Heart right ventricle (tissue), 16 donors: ENCODE measurements around the gene TPCN1. TPM values are rescaled to one million over a fixed set of nuclear protein-coding genes. Genes with fewer than 3 reads are reported as not detected.
A peak's percentile ranks its signal among the peaks of the same experiment; 100 is the strongest.

Experiments used
- ATAC-seq, 8 donors: fragments of 200-7000 bp; cut with Tn5 transposase; one replicate each; pipeline ENCODE4 v1.9.1; 2020; ENCODE audit warnings: mild to moderate bottlenecking in 8 of 8, moderate library complexity in 8 of 8, moderate number of reproducible peaks in 1 of 8
- DNase-seq, 2 donors: peaks; one replicate each; pipeline ENCODE4 v3.0.0-alpha.2; 2020
- H3K27ac ChIP-seq, 10 donors: fragments of 200-600 bp; sonication (generic) in 2 of 10; one replicate each; pipeline versions ENCODE4 v1.5.0 to v1.8.0; 2020 to 2022; ENCODE audit warnings: mild to moderate bottlenecking in 3 of 10
- H3K27me3 ChIP-seq, 7 donors: fragments of 200-600 bp; one replicate each; pipeline ENCODE4 v1.8.0; 2021 to 2022; ENCODE audit warnings: mild to moderate bottlenecking in 2 of 7
- H3K36me3 ChIP-seq, 9 donors: fragments of 200-600 bp; sonication (generic) in 1 of 9; one replicate each; pipeline versions ENCODE4 v1.5.0 to v1.8.0; 2020 to 2022; ENCODE audit warnings: mild to moderate bottlenecking in 2 of 9
- H3K4me1 ChIP-seq, 9 donors: fragments of 200-600 bp; sonication (generic) in 1 of 9; one replicate each; pipeline versions ENCODE4 v1.5.0 to v1.8.0; 2020 to 2022; ENCODE audit warnings: mild to moderate bottlenecking in 4 of 9
- H3K4me3 ChIP-seq, 10 donors: fragments of 200-600 bp; sonication (generic) in 2 of 10; one replicate each; pipeline versions ENCODE4 v1.5.0 to v1.8.0; 2020 to 2022; ENCODE audit warnings: mild to moderate bottlenecking in 7 of 10, moderate library complexity in 2 of 10
- H3K9me3 ChIP-seq, 11 donors: fragments of 200-600 bp in 10 of 11; sonication (generic) in 2 of 11; one replicate each; pipeline versions ENCODE4 v1.5.0 to v1.8.0; 2013 to 2022; ENCODE audit warnings: mild to moderate bottlenecking in 2 of 11, control low read depth in 1 of 11, moderate library complexity in 1 of 11
- WGBS, 2 donors: extraction: QIAGEN DNeasy Blood & Tissue Kit; methylation state at CpG; one replicate each; pipeline ENCODE4 v1.1.7; 2013; ENCODE audit warnings: inconsistent platforms in 1 of 2; 5-methylcytosine and 5-hydroxymethylcytosine counted together
- intact Hi-C, 10 donors: fragments of 100-400 bp; cut with DNase I; formaldehyde crosslinking; loops; one replicate each; pipeline versions ENCODE4 v1.11.1 to v1.14.2; 2022
- polyA plus RNA-seq, 2 donors: library from polyadenylated mRNA; stranded (reverse); fragments of 200-250 nt; gene quantifications; one replicate each; pipeline ENCODE4 v1.2.3, GENCODE V29; 2013
- total RNA-seq, 10 donors: library from RNA; stranded (reverse); fragmentation: NEBNext Ultra II Directional in 3 of 10; extraction: Animal tissue kit (Norgen Biotek cat#: 25700) in 3 of 10; gene quantifications; one replicate each; pipeline versions ENCODE4 v1.2.1 to v1.2.4, GENCODE V29; 2021 to 2023
- TF ChIP-seq, protein P1 (sequence below), 9 donors: fragments of 200-600 bp; sonication (generic) in 2 of 9; IDR thresholded peaks; one replicate each; pipeline versions ENCODE4 v1.5.0 to v1.8.0; 2021 to 2022; ENCODE audit warnings: antibody characterized with exemption in 9 of 9, mild to moderate bottlenecking in 5 of 9, moderate library complexity in 1 of 9
- donor health status: Arrhythmogenic right ventricular cardiomyopathy.
- donor health status: ischemic (EF 13 %, LVEDD 7.1; RV severe dilation, severe dysfunction).
- donor health status: healthy with polysubstance abuse.
- donor health status: DM: no; HTN: yes; CAD: no.
- donor health status: DM: no; HTN: no; CAD: no.
- donor health status: ischemic (EF 25% LVEDD 6.9; RV normal size, moderate dysfunction).
- donor health status: ischemic (EF 25% LVEDD 5.7; RV mildly dilated, moderate dysfunction).
- donor health status: healthy.
- donor health status: DM: yes; HTN: yes; CAD: no.
- donor health status: Ischemic cardiomyopathy.
- donor health status: ischemic (EF 35%, LVEDD 5.7; RV mildly dilated, moderate dysfunction).
- donor health status: nonischemic (EF 11% LVEDD 7.7; RV severe dilation, severe dysfunction).
- donor health status: DM: yes; HTN: yes; CAD: no.
- donor health status: PGD.
- donor health status: ischemic (EF 29% LVEDD 5.4; RV normal size, mild dysfunction).
- donor health status: nonischemic (EF 23%, LVEDD 6.1; RV moderate dilation, normal function).

Gene TPCN1
- total and polyA plus RNA-seq, 12 donors, result 16.4 to 163 (median 127) TPM

DNA sequence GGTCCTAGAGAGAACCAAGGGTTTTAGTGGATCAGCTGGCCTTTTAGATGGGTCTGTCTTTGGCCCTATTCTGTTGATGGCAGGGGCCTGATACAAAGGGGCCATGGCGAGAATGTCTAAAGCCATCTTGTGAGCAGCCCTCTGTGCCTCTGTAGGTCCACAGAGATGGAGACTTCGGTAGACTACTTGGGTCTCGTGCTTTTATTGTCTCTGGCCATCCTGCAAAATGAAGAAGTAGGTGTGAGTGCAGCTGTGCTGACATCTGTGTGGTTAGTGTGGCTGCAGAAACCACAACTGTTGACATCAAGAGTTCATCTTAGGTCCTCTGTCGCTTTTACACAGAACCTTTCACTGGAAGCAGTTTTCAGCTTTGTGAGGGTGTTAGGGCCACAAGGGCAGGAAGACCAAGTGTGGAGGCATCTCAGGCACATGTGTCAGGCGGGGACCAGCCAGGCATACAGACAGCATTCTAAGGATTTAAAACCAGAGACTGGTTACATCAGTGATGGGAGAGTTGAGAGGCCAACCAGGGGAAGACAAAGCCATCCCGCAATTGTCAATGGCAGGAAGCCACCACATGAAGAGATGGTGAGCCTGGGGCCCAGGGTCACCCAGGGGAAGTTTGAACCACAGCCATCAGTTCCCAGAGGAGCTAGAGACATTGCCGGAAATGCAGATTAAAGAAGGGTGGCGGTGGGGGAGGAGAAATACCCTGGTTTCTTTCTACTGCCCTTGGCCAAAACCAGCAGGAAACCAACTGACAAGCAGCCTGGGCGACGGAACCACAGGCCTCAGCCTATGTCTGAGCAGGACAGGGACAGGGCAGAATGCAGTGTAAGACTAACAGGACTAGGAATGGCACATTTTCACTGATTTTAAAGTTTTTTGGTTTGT, 13.0 kb upstream of the TPCN1 start:
- Histone ChIP-seq H3K4me3 (no peak overlapping the region), H3K36me3 (no peaks in the 10 kb centered on the region), H3K9me3 (no peaks in the 10 kb centered on the region), H3K27ac (peak overlapping the region in 9 of 10 donors; percentile 25 to 91 (median 62)), H3K27me3 (no peaks in the 10 kb centered on the region), H3K4me1 (peaks cover 0 to 76% (median 19%) of the 10 kb centered on the region in 9 donors)
- intact Hi-C loops, result no loop called here
- TF ChIP-seq, protein P1, sequence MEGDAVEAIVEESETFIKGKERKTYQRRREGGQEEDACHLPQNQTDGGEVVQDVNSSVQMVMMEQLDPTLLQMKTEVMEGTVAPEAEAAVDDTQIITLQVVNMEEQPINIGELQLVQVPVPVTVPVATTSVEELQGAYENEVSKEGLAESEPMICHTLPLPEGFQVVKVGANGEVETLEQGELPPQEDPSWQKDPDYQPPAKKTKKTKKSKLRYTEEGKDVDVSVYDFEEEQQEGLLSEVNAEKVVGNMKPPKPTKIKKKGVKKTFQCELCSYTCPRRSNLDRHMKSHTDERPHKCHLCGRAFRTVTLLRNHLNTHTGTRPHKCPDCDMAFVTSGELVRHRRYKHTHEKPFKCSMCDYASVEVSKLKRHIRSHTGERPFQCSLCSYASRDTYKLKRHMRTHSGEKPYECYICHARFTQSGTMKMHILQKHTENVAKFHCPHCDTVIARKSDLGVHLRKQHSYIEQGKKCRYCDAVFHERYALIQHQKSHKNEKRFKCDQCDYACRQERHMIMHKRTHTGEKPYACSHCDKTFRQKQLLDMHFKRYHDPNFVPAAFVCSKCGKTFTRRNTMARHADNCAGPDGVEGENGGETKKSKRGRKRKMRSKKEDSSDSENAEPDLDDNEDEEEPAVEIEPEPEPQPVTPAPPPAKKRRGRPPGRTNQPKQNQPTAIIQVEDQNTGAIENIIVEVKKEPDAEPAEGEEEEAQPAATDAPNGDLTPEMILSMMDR (IDR thresholded peaks at IDR 0.05), result no peak
- DNase-seq (peak; percentile 46 to 63), ATAC-seq (peak; percentile 73 to 89 (median 82))
- WGBS, 2 donors, result 46 to 57% methylated on average over 10 of the region's 10 CpGs

DNA sequence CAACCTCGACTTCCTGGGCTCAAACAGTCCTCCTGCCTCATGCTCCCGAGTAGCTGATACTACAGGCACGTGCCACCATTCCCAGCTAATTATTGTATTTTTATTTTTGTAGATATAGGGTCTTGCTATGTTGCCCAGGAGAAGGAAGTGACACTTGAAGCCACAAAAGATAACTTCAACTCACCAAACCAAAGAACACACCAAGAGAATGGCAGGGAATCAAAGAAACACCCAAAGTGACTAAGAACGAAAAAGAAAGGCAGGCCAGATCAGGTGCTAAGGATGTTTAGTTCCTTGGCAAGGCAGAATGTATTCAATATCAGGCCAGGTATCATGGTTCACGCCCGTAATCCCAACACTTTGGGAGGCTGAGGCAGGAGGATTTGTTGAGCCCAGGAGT, 10.1 kb upstream of the TPCN1 start:
- peaks cover 0 to 82% (median 24%) of the 10 kb centered on the region in 9 donors for H3K4me1 ChIP-seq
- no peaks in the 10 kb centered on the region for H3K36me3 ChIP-seq
- 88 to 94% methylated on average over 6 of the region's 6 CpGs for WGBS, 2 donors
- no peaks in the 10 kb centered on the region for H3K9me3 ChIP-seq
- no peak overlapping the region for H3K27ac ChIP-seq
- DNase-seq, result no peak
- no peak overlapping the region for H3K4me3 ChIP-seq
- intact Hi-C loops, result loop anchor here in 3 of 10 donors (10.0 kb wide), 3 partner anchors 64 to 754 kb away; partner anchors contain the start of genes RBM19 (in 1 of the 3) and SLC8B1 (in 1 of the 3)
- no peak for ATAC-seq
- TF ChIP-seq, protein P1 (IDR thresholded peaks at IDR 0.05), result no peak
- H3K27me3 ChIP-seq, result no peaks in the 10 kb centered on the region

DNA sequence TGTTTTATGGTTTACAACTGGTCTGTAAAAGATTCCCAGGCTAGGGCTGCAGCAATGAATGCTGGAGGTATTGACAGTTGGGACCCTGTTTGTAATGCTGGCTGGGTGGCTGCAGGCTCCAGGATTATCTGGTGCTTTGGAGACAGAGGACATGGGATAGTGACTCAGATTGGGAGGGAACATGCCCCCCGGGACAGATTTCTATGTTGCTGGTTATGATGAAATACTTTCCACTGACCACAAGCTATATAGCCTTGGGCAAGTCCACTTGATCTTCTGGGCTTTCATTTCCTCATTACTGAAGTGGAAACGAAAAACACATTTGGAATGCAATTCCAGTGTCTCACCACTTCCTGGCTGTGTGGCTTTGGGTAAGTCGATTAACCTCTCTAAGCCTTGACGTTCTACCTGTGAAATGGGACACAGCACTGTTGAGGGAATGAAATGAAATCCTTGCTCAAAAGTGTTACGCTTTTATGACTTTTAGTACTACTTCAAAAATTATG, 6.3 kb upstream of the TPCN1 start:
- Histone ChIP-seq H3K4me3 (no peak overlapping the region), H3K27ac (peak overlapping the region in 9 of 10 donors; percentile 1 to 68 (median 11)), H3K4me1 (peaks cover 0 to 62% (median 10%) of the 10 kb centered on the region in 9 donors), H3K9me3 (no peaks in the 10 kb centered on the region), H3K27me3 (no peaks in the 10 kb centered on the region), H3K36me3 (no peaks in the 10 kb centered on the region)
- TF ChIP-seq, protein P1 (IDR thresholded peaks at IDR 0.05), result peak in 2 of 9 donors; percentile 12 to 24
- DNase-seq, result peak in 1 of 2 donors; percentile 65
- peak; percentile 71 to 98 (median 90) for ATAC-seq
- intact Hi-C loops, result loop anchor here in 3 of 10 donors (10.0 kb wide), 3 partner anchors 60 to 750 kb away; partner anchors contain the start of genes RBM19 (in 1 of the 3) and SLC8B1 (in 1 of the 3)
- WGBS, 2 donors, result 54 to 69% methylated on average over 5 of the region's 5 CpGs

DNA sequence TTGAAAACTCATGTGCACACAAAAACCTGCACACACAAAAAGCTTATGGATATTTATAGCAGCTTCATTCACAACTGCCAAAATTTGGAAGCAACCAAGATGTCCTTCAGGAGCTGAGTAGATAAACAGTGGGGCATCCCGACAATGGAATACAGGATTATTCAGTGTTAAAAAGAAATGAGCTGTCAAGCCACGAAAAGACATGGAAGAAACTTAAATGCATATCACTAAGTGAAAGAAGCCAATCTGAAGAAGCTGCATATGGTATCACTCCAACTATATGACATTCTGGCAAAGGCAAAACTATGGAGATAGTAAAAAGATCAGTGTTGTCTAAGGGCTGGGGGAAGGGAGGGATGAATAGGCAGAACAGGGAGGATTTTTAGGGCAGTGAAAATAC, 5.2 kb upstream of the TPCN1 start:
- 31 to 35% methylated on average over 2 of the region's 2 CpGs for WGBS, 2 donors
- no peak for ATAC-seq
- Histone ChIP-seq H3K9me3 (no peaks in the 10 kb centered on the region), H3K4me3 (no peak overlapping the region), H3K27ac (peak overlapping the region in 1 of 10 donors; percentile 51), H3K4me1 (peaks cover 0 to 63% (median 16%) of the 10 kb centered on the region in 9 donors), H3K36me3 (no peaks in the 10 kb centered on the region), H3K27me3 (no peaks in the 10 kb centered on the region)
- intact Hi-C loops, result loop anchor here in 3 of 10 donors (10.0 kb wide), 3 partner anchors 59 to 749 kb away; partner anchors contain the start of genes RBM19 (in 1 of the 3) and SLC8B1 (in 1 of the 3)
- TF ChIP-seq, protein P1 (IDR thresholded peaks at IDR 0.05), result no peak
- DNase-seq, result no peak
